ENCODE results near the gene MOG.
"Not testable (repeated sequence)": the region's sequence is repeated elsewhere in the genome, so short reads cannot be mapped to it uniquely, and the experiment has no call there.

MOG gene

GRCh38 chr6:29641430-29642148 lies 15.3 kb upstream of the MOG start:
- DNase-seq = no peak

GRCh38 chr6:29647927-29648642 lies 8.8 kb upstream of the MOG start:
- peak; percentile 29 for DNase-seq

GRCh38 chr6:29649701-29650673 lies 6.9 kb upstream of the MOG start:
- peak; percentile 95 for DNase-seq

- peak; percentile 17 for DNase-seq
Observed at GRCh38 chr6:29651413-29652197, 5.3 kb upstream of the MOG start.

GRCh38 chr6:29652198-29652584 lies 4.7 kb upstream of the MOG start:
- DNase-seq = no peak

- peak; percentile 62 for DNase-seq
Observed at GRCh38 chr6:29653452-29654038, 3.3 kb upstream of the MOG start.

GRCh38 chr6:29655658-29656057 lies 1.2 kb upstream of the MOG start:
- no peak for DNase-seq

- DNase-seq = no peak
Observed at GRCh38 chr6:29656157-29656556, 735 bp upstream of the MOG start.

- no peak for DNase-seq
Observed at GRCh38 chr6:29661071-29661470, 4.2 kb downstream of the MOG start.

GRCh38 chr6:29661502-29662141 lies 4.7 kb downstream of the MOG start:
- not testable (repeated sequence) for DNase-seq

- no peak for DNase-seq
Observed at GRCh38 chr6:29663300-29664042, 6.6 kb downstream of the MOG start.

GRCh38 chr6:29665942-29666825 lies 9.3 kb downstream of the MOG start:
- DNase-seq = no peak

GRCh38 chr6:29666826-29667130 lies 9.9 kb downstream of the MOG start:
- no peak for DNase-seq

- no peak for DNase-seq
Observed at GRCh38 chr6:29667158-29667557, 10.3 kb downstream of the MOG start.

- no peak for DNase-seq
Observed at GRCh38 chr6:29671026-29671425, 14.1 kb downstream of the MOG start.

- DNase-seq = not testable (repeated sequence)
Observed at GRCh38 chr6:29672116-29672515, 15.2 kb downstream of the MOG start.

- no peak for DNase-seq
Observed at GRCh38 chr6:29673161-29673560, 16.3 kb downstream of the MOG start.

GRCh38 chr6:29674008-29674407 lies 17.1 kb downstream of the MOG start:
- DNase-seq = no peak

GRCh38 chr6:29675561-29675960 lies 18.7 kb downstream of the MOG start:
- no peak for DNase-seq

Measured in fibroblast of skin of abdomen (primary cell).